T-cell (primary cell): Measurements from ENCODE around the gene ZSWIM4. TPM values are rescaled to one million over a fixed set of nuclear protein-coding genes. Genes with fewer than 3 reads are reported as not detected.
A peak's percentile ranks its signal among the peaks of the same experiment; 100 is the strongest.

Experiments used
- ATAC-seq, 4 experiments: fragments of 200-7000 bp in 3 of 4; fragments of 150-1000 bp in 1 of 4; cut with Tn5 transposase; replicated peaks in 1 of 4; 1 replicate in 3 of 4; 2 replicates in 1 of 4; pipeline ENCODE4 v1.10.0; 2021; ENCODE audit warnings: moderate library complexity in 3 of 4, mild to moderate bottlenecking in 2 of 4, moderate number of reproducible peaks in 1 of 4
- CTCF ChIA-PET, 2 donors: fragments of 300-600 bp; sonication (Branson Sonifier 250); formaldehyde crosslinking; loops; one replicate each; lab custom pipeline; 2022; ENCODE audit warnings: antibody characterized with exemption in 2 of 2; lab: Charles Lee
- POLR2A ChIA-PET, 2 donors: fragments of 300-600 bp; sonication (Branson Sonifier 250); formaldehyde crosslinking; loops; one replicate each; lab custom pipeline; 2022; ENCODE audit warnings: antibody characterized with exemption in 2 of 2; lab: Charles Lee
- DNase-seq, 35 experiments: peaks; one replicate each; pipeline versions ENCODE4 v3.0.0 to v3.0.0-alpha.2; 2013 to 2023
- H3K27ac ChIP-seq: one replicate; pipeline ENCODE4 v1.5.1; 2013; ENCODE audit warnings: low read length
- H3K27me3 ChIP-seq, 2 experiments: replicated peaks in 1 of 2; 1 replicate in 1 of 2; 2 replicates in 1 of 2; pipeline versions ENCODE4 v1.6.1 to v1.7.0; 2013; ENCODE audit warnings: low read length in 1 of 2, mixed read lengths in 1 of 2; ENCODE audit not compliant: control insufficient read depth in 2 of 2, insufficient read depth in 2 of 2; ENCODE audit errors: extremely low read depth in 1 of 2
- H3K36me3 ChIP-seq, 2 donors: 1 replicate in 1 of 2; 2 replicates in 1 of 2; pipeline versions ENCODE4 v1.6.1 to v1.7.0; 2013; ENCODE audit warnings: low read length in 1 of 2; ENCODE audit not compliant: control insufficient read depth in 2 of 2, insufficient read depth in 1 of 2; ENCODE audit errors: extremely low read depth in 1 of 2
- H3K4me1 ChIP-seq, 2 experiments: 1 replicate in 1 of 2; 2 replicates in 1 of 2; pipeline versions ENCODE4 v1.6.1 to v1.7.0; 2013; ENCODE audit warnings: low read length in 2 of 2, mixed read lengths in 1 of 2; ENCODE audit not compliant: insufficient read depth in 2 of 2, control insufficient read depth in 1 of 2; ENCODE audit errors: extremely low read depth in 1 of 2
- H3K4me3 ChIP-seq, 2 donors: 1 replicate in 1 of 2; 2 replicates in 1 of 2; pipeline versions ENCODE4 v1.5.1 to v1.7.0; 2013; ENCODE audit warnings: mild to moderate bottlenecking in 2 of 2, low read length in 1 of 2, moderate library complexity in 1 of 2; ENCODE audit not compliant: control insufficient read depth in 1 of 2; ENCODE audit errors: extremely low read depth in 1 of 2
- H3K9me3 ChIP-seq: 2 replicates; pipeline ENCODE4 v1.7.0; 2013
- H3K27ac Mint-ChIP-seq, 2 donors: one replicate each; pipeline ENCODE4 v1.8.0; 2020 to 2021; ENCODE audit warnings: mild to moderate bottlenecking in 2 of 2, mixed read lengths in 2 of 2
- H3K27me3 Mint-ChIP-seq, 2 donors: one replicate each; pipeline ENCODE4 v1.8.0; 2021 to 2022; ENCODE audit warnings: mixed read lengths in 2 of 2
- H3K36me3 Mint-ChIP-seq: one replicate; pipeline ENCODE4 v1.8.0; 2021; ENCODE audit warnings: mixed read lengths
- H3K4me1 Mint-ChIP-seq, 3 donors: one replicate each; pipeline ENCODE4 v1.8.0; 2020 to 2022; ENCODE audit warnings: mixed read lengths in 3 of 3, mild to moderate bottlenecking in 1 of 3
- H3K4me3 Mint-ChIP-seq, 3 donors: one replicate each; pipeline ENCODE4 v1.8.0; 2020 to 2022; ENCODE audit warnings: mild to moderate bottlenecking in 3 of 3, mixed read lengths in 3 of 3, moderate library complexity in 3 of 3
- H3K9me3 Mint-ChIP-seq, 3 donors: one replicate each; pipeline ENCODE4 v1.8.0; 2020 to 2022; ENCODE audit warnings: mixed read lengths in 3 of 3
- WGBS: methylation state at CpG from one replicate; pipeline ENCODE4 v1.1.5; 2013; ENCODE audit warnings: missing lambda C conversion rate; ENCODE audit not compliant: insufficient coverage; 5-methylcytosine and 5-hydroxymethylcytosine counted together
- total RNA-seq, 35 experiments: library from RNA in 6 of 35; stranded (reverse) in 6 of 35; fragments of 120-200 nt in 1 of 35; gene quantifications; one replicate each; pipeline versions ENCODE4 v1.2.1 to v1.2.4 and lab custom pipeline; 2013 to 2026

Gene ZSWIM4
- total RNA-seq, 5 donors from 2014 or later (not counting 1 experiment from before 2014, with no cell fraction given) = 5.4 to 9.8 (median 9.0) TPM

DNA sequence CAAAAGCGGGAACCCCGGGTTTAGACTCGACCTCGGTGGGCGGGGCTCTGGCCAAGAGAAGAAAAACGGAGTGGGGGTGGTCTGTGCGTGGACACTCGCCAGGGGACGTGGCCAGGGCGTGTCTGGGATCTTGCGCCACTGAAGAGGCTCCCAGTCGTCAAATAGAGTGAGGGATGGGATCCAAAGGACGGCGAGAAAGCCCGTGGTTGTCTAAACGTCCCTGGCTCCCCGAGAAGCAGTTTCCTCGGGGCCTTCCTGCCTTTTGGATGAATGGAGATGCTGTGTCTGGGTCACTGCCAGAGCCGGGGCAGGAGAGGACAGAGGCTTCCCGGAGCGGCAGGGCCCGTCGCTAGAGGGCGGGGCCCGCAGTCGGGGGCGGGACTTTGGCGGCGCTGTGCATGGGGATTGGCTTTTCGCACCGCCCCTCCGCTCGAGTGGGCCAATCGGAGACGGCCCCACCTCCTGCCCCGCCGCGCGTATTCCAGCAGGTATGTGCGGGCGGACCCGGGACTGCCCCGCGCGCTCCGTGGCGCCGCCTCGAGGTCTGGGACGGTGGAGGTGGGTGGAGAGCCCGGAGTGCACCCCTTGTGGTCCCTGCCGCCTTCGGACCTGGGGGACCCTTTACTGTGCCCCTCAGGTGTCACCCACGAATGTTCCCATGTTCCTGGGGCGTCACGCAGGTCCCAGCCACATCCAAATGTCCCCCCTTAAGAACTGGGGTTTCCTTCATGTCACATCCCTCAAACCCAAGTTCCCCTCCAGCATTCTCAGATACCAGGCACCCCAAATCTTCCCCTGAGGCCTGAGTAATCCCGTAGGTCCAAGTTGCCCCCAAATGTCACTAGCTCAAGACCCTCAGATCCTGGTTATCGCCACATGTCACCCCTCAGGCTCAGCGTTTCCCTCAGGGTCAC, 38.3 kb downstream of the ZSWIM4 start:
- ChIA-PET CTCF (no interaction called here), POLR2A (interaction anchor here in 1 of 2 donors (0.5 to 0.6 kb wide), 3 partner anchors 28 to 198 kb away, joined by 4 to 7 read pairs (median 5); partner anchors contain the start of gene IL27RA)
- peak overlapping the region; percentile 51 to 63 for H3K4me3 ChIP-seq
- no peaks in the 10 kb centered on the region for H3K9me3 ChIP-seq
- H3K9me3 Mint-ChIP-seq = no peaks in the 10 kb centered on the region
- DNase-seq (peak; percentile 78 to 97 (median 89)), ATAC-seq (peak; percentile 72 to 85 (median 77))
- H3K4me1 Mint-ChIP-seq = peaks cover 35 to 50% (median 46%) of the 10 kb centered on the region in 3 donors
- no peaks in the 10 kb centered on the region for H3K27me3 Mint-ChIP-seq
- peak overlapping the region; percentile 84 for H3K27ac ChIP-seq
- H3K36me3 ChIP-seq = peaks cover 4 to 18% of the 10 kb centered on the region in 2 donors
- WGBS = 11% methylated on average over 55 of the region's 59 CpGs
- peak overlapping the region; percentile 86 to 88 for H3K27ac Mint-ChIP-seq
- no peaks in the 10 kb centered on the region for H3K27me3 ChIP-seq
- H3K4me3 Mint-ChIP-seq = peak overlapping the region; percentile 77 to 84 (median 84)
- H3K4me1 ChIP-seq = peaks cover 14 to 56% of the 10 kb centered on the region in 2 experiments
- H3K36me3 Mint-ChIP-seq = peaks cover 11% of the 10 kb centered on the region

DNA sequence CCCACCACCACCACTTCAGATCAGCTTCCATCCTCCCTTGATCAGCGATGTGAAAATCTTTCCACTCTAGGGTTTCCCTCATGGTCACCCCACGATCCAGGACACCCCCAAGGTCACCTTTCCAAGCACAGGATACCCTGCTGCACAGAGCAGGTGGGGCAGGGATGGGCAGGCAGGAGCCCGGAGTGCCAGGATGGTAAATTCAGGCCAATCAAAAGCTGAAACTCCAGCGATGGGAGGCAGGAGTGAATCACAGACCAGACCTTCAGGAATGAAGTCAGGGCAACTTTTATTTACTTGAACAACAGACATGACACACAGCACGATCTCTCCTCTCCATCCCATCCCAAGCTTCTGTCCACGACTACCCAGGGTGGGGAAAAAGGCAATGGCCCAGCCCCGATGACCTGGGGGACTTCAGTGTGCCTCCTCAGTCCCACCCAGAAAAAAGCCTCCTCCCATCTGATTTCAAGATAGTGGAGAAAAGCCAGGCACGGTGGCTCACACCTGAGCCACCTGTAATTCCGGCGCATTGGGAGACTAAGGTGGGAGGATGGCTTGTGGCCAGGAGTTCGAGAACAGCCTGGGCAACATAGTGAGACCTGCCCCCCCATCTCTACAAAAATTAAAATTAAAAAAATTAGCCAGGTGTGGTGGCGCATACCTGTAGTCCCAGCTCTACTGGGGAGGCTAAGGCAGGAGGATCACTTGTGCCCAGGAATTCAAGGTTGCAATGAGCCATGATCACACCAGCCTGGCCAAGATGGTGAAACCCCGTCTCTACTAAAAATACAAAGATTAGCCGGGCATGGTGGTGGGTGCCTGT, 39.2 kb downstream of the ZSWIM4 start:
- peak overlapping the region; percentile 86 to 88 for H3K27ac Mint-ChIP-seq
- ChIA-PET CTCF (interaction anchor here in 1 of 2 donors (0.7 kb wide), 1 partner anchor 12 kb away, joined by 3 read pairs; no protein-coding TSS in a partner anchor), POLR2A (interaction anchor here in 1 of 2 donors (0.5 to 0.7 kb wide), 4 partner anchors 19 to 197 kb away, joined by 3 to 7 read pairs (median 4); partner anchors contain the start of gene IL27RA)
- peak overlapping the region; percentile 84 for H3K27ac ChIP-seq
- peaks cover 11% of the 10 kb centered on the region for H3K36me3 Mint-ChIP-seq
- peaks cover 21 to 64% of the 10 kb centered on the region in 2 experiments for H3K4me1 ChIP-seq
- H3K4me3 ChIP-seq = peak overlapping the region; percentile 35 to 51
- peaks cover 42 to 58% (median 52%) of the 10 kb centered on the region in 3 donors for H3K4me1 Mint-ChIP-seq
- H3K4me3 Mint-ChIP-seq = peak overlapping the region; percentile 77 to 84 (median 84)
- H3K27me3 Mint-ChIP-seq = no peaks in the 10 kb centered on the region
- H3K9me3 Mint-ChIP-seq = no peaks in the 10 kb centered on the region
- ATAC-seq (no peak), DNase-seq (peak in 4 of 35 experiments; percentile 11 to 42 (median 26))
- 94% methylated on average over 3 of the region's 14 CpGs for WGBS
- peaks cover 4 to 18% of the 10 kb centered on the region in 2 donors for H3K36me3 ChIP-seq
- H3K9me3 ChIP-seq = no peaks in the 10 kb centered on the region
- no peaks in the 10 kb centered on the region for H3K27me3 ChIP-seq

DNA sequence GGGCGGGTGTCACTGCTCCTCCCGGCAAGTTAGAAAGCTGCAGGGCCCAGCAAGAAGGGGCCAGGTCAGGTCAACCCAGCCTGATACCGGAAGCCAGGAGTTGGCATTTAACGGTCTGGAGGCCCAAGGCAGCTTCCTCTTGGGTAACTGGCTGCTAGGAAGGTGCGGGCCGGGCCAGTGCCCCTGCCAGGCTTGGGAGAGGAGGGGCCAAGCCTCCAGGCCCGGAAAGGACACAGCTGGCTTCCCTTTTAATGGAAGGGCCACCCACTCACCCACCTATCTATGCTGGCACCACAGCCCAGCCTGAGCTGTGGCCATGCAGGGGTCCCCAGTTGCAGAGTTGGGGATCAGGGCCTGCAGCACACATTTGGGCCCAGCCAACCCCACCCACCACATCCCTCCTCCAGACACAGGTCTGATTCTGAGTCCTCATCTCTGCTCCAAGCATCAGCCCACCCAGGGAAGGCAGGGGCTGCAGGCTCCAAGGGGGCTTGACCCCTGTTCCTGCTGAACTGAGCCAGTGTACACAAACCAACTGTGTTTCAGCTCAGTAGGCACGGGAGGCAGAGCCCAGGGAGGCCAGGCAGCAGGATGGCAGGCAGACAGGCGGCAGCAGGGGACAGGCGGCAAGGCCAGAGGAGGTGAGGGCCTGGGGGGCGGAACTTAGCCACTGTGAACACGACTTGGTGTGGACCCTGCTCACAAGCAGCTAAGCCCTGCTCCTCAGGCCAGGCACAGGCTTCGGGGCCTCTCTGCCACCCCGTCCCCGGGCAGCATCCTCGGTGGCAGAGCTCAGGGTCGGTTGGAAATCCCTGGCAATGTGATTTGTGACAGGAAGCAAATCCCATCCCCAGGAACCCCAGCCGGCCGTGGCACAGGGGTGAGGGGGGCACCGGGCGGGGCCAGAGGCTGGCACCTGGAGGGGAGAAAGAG, 40.8 kb downstream of the ZSWIM4 start:
- H3K4me1 ChIP-seq = peaks cover 30 to 80% of the 10 kb centered on the region in 2 experiments
- ATAC-seq = no peak
- 39% methylated on average over 13 of the region's 21 CpGs for WGBS
- H3K27me3 ChIP-seq = no peaks in the 10 kb centered on the region
- H3K36me3 ChIP-seq = peaks cover 0 to 18% of the 10 kb centered on the region in 2 donors
- ChIA-PET CTCF (interaction anchor here (0.5 to 1.7 kb wide), 9 partner anchors 10 to 606 kb away, joined by 3 to 8 read pairs (median 4); a partner anchor contains a TSS), POLR2A (interaction anchor here (0.6 to 3.4 kb wide), 8 partner anchors 11 to 533 kb away, joined by 3 to 22 read pairs (median 4); no protein-coding TSS in a partner anchor)
- peak overlapping the region in 1 of 2 donors; percentile 31 for H3K4me3 ChIP-seq
- peak overlapping the region; percentile 100 for H3K27ac ChIP-seq
- Mint-ChIP-seq H3K4me1 (peaks cover 54 to 71% (median 63%) of the 10 kb centered on the region in 3 donors), H3K27ac (peak overlapping the region; percentile 93 to 96), H3K36me3 (peaks cover 11% of the 10 kb centered on the region), H3K4me3 (peak overlapping the region; percentile 21 to 83 (median 53)), H3K9me3 (no peaks in the 10 kb centered on the region), H3K27me3 (no peaks in the 10 kb centered on the region)
- peak in 5 of 35 experiments; percentile 25 to 45 (median 40) for DNase-seq
- no peaks in the 10 kb centered on the region for H3K9me3 ChIP-seq

DNA sequence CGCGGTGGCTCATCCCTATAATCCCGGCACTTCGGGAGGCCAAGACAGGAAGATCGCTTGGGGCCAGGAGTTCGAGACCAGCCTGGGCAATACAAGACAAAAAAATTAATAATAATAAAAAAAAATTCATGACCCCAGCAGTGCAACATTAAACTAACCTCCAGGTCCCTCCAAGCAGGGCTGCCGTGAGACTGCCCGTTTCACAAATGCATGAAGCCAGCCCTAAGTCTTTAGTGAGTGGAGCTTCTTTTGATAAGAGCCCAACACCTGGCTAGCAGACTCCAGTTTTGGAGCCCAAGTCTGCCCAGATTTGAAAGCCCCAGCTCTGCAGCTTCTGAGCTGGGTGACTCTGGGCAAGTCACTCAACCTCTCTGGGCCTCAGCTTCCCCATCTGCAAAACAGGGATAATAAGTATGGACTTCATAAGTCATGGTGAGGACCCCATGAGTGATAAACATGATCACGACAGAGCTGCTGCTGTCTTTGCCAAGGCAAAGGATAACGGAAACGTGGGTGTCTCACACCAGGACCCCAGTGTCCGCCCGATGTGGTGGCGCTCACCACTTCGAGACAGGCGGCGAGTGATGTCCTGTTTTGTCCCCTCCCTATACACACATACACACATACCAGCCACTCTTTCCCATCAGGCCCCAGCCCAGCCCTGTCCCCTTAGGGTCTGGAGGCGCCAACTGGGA, 43.3 kb downstream of the ZSWIM4 start:
- peaks cover 0 to 18% of the 10 kb centered on the region in 2 donors for H3K36me3 ChIP-seq
- Mint-ChIP-seq H3K9me3 (no peaks in the 10 kb centered on the region), H3K4me1 (peaks cover 58 to 72% (median 60%) of the 10 kb centered on the region in 3 donors), H3K36me3 (peaks cover 7% of the 10 kb centered on the region), H3K4me3 (peak overlapping the region; percentile 83 to 90 (median 86)), H3K27ac (peak overlapping the region; percentile 97 to 98), H3K27me3 (no peaks in the 10 kb centered on the region)
- peak overlapping the region; percentile 60 to 74 for H3K4me3 ChIP-seq
- ChIA-PET POLR2A (interaction anchor here in 1 of 2 donors (0.7 to 3.4 kb wide), 2 partner anchors 8 to 24 kb away, joined by 3 to 22 read pairs; no protein-coding TSS in a partner anchor), CTCF (interaction anchor here in 1 of 2 donors (2.0 kb wide), 1 partner anchor 24 kb away, joined by 10 read pairs; no protein-coding TSS in a partner anchor)
- peak in 1 of 35 experiments; percentile 72 for DNase-seq
- 24% methylated on average over 10 of the region's 18 CpGs for WGBS
- peak overlapping the region; percentile 100 for H3K27ac ChIP-seq
- peak in 1 of 4 experiments; percentile 3 for ATAC-seq
- no peaks in the 10 kb centered on the region for H3K9me3 ChIP-seq
- H3K4me1 ChIP-seq = peaks cover 39 to 92% of the 10 kb centered on the region in 2 experiments
- no peaks in the 10 kb centered on the region for H3K27me3 ChIP-seq
